Keratinocyte (primary cell): ENCODE data around the gene HOXD13.

Experiments
- EZH2 ChIP-seq: IDR thresholded peaks from one replicate; pipeline ENCODE4 v1.6.1; 2012; ENCODE audit warnings: inconsistent platforms, mild to moderate bottlenecking, low read length, moderate library complexity
- TF ChIP-seq, protein P1 (sequence below), 3 experiments: IDR thresholded peaks in 1 of 3; conservative IDR thresholded peaks in 1 of 3; optimal IDR thresholded peaks in 1 of 3; 2 replicates in 2 of 3; 3 replicates in 1 of 3; pipeline versions ENCODE3 to v1.5.1; 2011; ENCODE audit warnings: low read length in 3 of 3, mild to moderate bottlenecking in 3 of 3, moderate library complexity in 2 of 3, control low read depth in 1 of 3, inconsistent platforms in 1 of 3; ENCODE audit not compliant: insufficient read depth in 2 of 3; ENCODE audit errors: extremely low read depth in 1 of 3

DNA sequence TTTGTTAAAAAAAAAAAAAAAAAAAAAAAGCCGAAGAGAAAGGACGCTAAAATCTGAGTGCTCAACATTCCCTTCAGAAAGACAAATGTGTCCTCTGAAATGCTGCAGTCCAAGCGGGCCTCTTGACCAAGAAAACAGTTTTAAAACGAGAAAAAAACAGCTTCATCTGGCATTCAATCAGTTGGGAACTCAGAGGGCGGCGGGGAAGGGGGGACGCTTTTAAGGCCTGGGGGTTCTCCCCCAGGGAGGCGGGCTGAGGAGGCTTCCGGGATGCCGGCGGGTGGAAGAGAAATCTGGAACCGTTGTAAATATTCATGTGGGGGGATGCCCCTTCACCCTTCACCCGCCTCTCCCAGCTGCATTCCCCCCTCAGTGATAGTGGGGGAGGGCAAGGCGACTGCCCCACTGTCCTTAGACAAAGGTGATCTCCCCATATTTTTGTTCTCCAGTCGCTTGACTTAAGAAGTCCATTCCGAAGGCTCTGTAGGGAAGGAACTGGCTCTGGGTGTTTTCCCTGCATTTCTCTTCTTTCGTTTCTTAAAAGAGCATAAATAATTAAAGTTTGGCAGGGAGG lies 11.3 kb downstream of the HOXD13 start:
- TF ChIP-seq EZH2, result peak; percentile 48
- TF ChIP-seq, protein P1, sequence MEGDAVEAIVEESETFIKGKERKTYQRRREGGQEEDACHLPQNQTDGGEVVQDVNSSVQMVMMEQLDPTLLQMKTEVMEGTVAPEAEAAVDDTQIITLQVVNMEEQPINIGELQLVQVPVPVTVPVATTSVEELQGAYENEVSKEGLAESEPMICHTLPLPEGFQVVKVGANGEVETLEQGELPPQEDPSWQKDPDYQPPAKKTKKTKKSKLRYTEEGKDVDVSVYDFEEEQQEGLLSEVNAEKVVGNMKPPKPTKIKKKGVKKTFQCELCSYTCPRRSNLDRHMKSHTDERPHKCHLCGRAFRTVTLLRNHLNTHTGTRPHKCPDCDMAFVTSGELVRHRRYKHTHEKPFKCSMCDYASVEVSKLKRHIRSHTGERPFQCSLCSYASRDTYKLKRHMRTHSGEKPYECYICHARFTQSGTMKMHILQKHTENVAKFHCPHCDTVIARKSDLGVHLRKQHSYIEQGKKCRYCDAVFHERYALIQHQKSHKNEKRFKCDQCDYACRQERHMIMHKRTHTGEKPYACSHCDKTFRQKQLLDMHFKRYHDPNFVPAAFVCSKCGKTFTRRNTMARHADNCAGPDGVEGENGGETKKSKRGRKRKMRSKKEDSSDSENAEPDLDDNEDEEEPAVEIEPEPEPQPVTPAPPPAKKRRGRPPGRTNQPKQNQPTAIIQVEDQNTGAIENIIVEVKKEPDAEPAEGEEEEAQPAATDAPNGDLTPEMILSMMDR (optimal IDR thresholded peaks at IDR 0.05 in 1 of 3, IDR thresholded peaks at IDR 0.05 in 1 of 3, conservative IDR thresholded peaks at IDR 0.05 in 1 of 3; ENCODE audit: extremely low read depth in 1 of 3, insufficient read depth in 2 of 3, low read length in 3 of 3), result no peak
